ENCODE measurements around the gene C11orf54.
A peak's percentile ranks its signal among the peaks of the same experiment; 100 is the strongest.

The C11orf54 gene

DNA sequence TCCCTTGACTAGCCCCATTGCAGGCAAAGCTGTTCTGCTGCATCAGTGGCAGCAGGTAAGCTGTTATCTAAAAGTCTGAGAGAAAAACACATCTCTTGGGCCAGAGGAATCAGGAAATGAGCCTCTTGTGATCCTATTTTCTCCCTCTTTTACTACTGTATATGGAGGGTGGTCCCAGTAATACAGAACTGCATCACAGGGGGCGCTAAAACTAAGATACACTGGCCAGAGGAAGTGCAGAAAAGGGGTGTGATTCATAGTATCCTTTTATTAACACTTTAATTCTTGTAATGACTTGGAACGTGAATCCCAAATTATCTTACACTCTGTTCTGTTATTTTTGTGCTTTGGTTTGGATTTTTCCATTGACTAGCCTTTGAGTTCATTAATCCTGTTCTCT is 33.8 kb downstream of the C11orf54 start:
- ChIA-PET POLR2A (interaction anchor here (1.5 to 2.1 kb wide), 2 partner anchors 9 to 34 kb away, joined by 3 to 7 read pairs; partner anchors contain the start of genes C11orf54, MED17 and TAF1D), CTCF (interaction anchor here (0.6 kb wide), 1 partner anchor 1190 kb away, joined by 4 read pairs; no protein-coding TSS in a partner anchor)
- TF ChIP-seq FOXM1 (IDR thresholded peaks at IDR 0.05; ENCODE audit: borderline replicate concordance) = no peak
- TF ChIP-seq ELF4 (IDR thresholded peaks at IDR 0.05) = no peak
- TF ChIP-seq LEF1 (IDR thresholded peaks at IDR 0.05; ENCODE audit: borderline replicate concordance) = no peak
- TF ChIP-seq SUZ12 (IDR thresholded peaks at IDR 0.05) = no peak
- TF ChIP-seq SP1 (IDR thresholded peaks at IDR 0.05) = no peak
- no peak for TF ChIP-seq ZNF384 (IDR thresholded peaks at IDR 0.05)
- no peak for TF ChIP-seq CTBP1 (IDR thresholded peaks at IDR 0.05; ENCODE audit: borderline replicate concordance)
- TF ChIP-seq BHLHE40 (IDR thresholded peaks at IDR 0.05; ENCODE audit: borderline replicate concordance) = no peak
- no peak for TF ChIP-seq FOXA1 (IDR thresholded peaks at IDR 0.05)
- no peak for TF ChIP-seq FOXK2 (IDR thresholded peaks at IDR 0.05)
- TF ChIP-seq, protein P1, sequence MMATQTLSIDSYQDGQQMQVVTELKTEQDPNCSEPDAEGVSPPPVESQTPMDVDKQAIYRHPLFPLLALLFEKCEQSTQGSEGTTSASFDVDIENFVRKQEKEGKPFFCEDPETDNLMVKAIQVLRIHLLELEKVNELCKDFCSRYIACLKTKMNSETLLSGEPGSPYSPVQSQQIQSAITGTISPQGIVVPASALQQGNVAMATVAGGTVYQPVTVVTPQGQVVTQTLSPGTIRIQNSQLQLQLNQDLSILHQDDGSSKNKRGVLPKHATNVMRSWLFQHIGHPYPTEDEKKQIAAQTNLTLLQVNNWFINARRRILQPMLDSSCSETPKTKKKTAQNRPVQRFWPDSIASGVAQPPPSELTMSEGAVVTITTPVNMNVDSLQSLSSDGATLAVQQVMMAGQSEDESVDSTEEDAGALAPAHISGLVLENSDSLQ (IDR thresholded peaks at IDR 0.05) = no peak
- no peak for TF ChIP-seq ARNT (IDR thresholded peaks at IDR 0.05)
- TF ChIP-seq TARDBP (IDR thresholded peaks at IDR 0.05) = no peak
- no peak for TF ChIP-seq L3MBTL2 (conservative IDR thresholded peaks at IDR 0.05)
- no peak for TF ChIP-seq NFRKB (IDR thresholded peaks at IDR 0.05)
- no peak for TF ChIP-seq HDGF (IDR thresholded peaks at IDR 0.05; ENCODE audit: borderline replicate concordance)
- DNase-seq (ENCODE audit: extremely low spot score) = peak; percentile 27

DNA sequence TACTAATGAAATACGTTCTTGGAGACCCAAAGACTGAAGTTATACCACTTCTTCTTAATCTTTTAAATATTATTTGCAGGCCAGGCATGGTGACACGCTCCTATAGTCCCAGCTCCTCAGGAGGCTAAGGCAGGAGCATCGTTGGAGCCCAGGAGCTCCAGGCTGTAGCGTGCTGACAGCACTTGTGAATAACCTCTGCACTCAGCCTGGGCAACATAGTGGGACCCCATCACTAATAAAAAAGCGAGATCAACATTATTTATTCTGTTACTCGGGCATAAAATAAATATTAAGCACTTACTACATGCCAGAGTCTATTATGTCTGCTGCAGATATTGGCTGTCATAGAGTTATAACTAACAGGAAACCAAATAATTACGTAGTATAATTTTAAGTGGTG is 41.9 kb downstream of the C11orf54 start:
- DNase-seq (ENCODE audit: extremely low spot score) = no peak
- CTCF ChIA-PET = no interaction called here
- TF ChIP-seq FOXM1 (IDR thresholded peaks at IDR 0.05; ENCODE audit: borderline replicate concordance) (no peak), HDGF (IDR thresholded peaks at IDR 0.05; ENCODE audit: borderline replicate concordance) (no peak), L3MBTL2 (conservative IDR thresholded peaks at IDR 0.05) (no peak), CTBP1 (IDR thresholded peaks at IDR 0.05; ENCODE audit: borderline replicate concordance) (no peak), FOXA1 (IDR thresholded peaks at IDR 0.05) (no peak), NFRKB (IDR thresholded peaks at IDR 0.05) (no peak), SUZ12 (IDR thresholded peaks at IDR 0.05) (no peak), ZNF384 (IDR thresholded peaks at IDR 0.05) (no peak), FOXK2 (IDR thresholded peaks at IDR 0.05) (no peak), BHLHE40 (IDR thresholded peaks at IDR 0.05; ENCODE audit: borderline replicate concordance) (no peak), ARNT (IDR thresholded peaks at IDR 0.05) (no peak), LEF1 (IDR thresholded peaks at IDR 0.05; ENCODE audit: borderline replicate concordance) (no peak), TARDBP (IDR thresholded peaks at IDR 0.05) (no peak), SP1 (IDR thresholded peaks at IDR 0.05) (no peak), ELF4 (IDR thresholded peaks at IDR 0.05) (no peak)
- TF ChIP-seq, protein P1 (IDR thresholded peaks at IDR 0.05) = no peak
- POLR2A ChIA-PET = interaction anchor here (0.9 to 5.9 kb wide), 10 partner anchors 11 to 585 kb away, joined by 3 to 119 read pairs (median 4); partner anchors contain the start of genes C11orf54 and TAF1D

DNA sequence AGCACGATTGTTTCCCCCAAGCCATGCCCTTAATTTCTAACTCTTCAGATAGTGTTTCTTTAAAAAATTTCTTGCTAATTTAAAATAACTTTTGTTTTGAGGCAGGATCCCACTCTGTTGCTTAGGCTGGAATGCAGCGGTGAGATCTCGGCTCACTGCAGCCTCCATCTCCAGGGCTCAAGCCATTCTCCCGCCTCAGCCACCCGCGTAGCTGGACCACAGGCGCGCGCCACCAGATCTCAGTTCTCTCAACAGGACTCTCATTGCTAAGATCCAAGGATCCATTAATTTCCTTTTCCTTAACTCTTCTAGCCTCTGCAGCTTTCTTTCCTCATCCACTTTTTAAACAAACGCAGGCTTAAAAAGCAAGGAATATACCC is 42.3 kb downstream of the C11orf54 start:
- no peak for DNase-seq (ENCODE audit: extremely low spot score)

DNA sequence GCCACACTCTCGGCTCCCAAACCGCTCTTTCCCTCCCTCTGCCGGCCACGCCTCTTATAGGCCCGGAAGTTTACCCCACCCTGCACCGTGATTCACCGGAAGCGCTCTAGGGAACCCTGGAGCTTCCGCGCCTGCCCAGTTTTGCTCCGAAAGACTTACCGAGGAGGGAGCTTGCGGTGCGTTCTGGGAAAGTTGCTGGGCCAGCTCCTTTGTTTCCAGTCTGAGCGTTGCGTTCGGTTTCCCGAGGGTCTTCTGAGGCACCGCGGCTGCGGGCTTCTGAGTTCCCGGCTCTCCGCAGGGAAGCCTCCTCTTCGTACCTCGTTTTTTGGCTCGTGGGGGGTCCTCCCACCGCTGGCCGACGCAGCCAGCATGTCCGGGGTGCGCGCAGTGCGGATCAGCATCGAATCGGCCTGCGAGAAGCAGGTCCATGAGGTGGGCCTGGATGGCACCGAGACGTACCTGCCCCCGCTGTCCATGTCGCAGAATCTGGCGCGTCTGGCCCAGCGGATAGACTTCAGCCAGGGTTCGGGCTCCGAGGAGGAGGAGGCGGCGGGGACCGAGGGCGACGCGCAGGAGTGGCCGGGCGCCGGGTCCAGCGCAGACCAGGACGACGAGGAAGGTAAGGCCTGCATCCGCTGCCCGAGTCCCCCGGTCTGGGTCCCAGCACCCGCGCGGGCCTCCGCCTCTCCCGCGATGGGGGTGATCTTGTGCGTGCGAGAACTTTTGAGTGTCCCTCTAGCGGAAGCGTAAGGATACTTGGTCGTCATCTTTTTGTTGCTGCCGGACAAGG is 42.9 kb downstream of the C11orf54 start, which contains the start of gene MED17:
Gene MED17 (plus strand): TSS at position 138 of the 790 bp plus-strand sequence. CDS start 232 bp downstream, at position 370.
- TF ChIP-seq ELF4 (IDR thresholded peaks at IDR 0.05) (peak; percentile 34; the same call in 1 of the 2 replicates), LEF1 (IDR thresholded peaks at IDR 0.05; ENCODE audit: borderline replicate concordance) (no peak), NFRKB (IDR thresholded peaks at IDR 0.05) (no peak), SP1 (IDR thresholded peaks at IDR 0.05) (no peak), FOXK2 (IDR thresholded peaks at IDR 0.05) (no peak), FOXA1 (IDR thresholded peaks at IDR 0.05) (no peak)
- CTCF ChIA-PET = interaction anchor here (0.6 to 0.9 kb wide), 2 partner anchors 12 to 49 kb away, joined by 3 read pairs; no protein-coding TSS in a partner anchor
- DNase-seq (ENCODE audit: extremely low spot score) = peak; percentile 91
- POLR2A ChIA-PET = interaction anchor here (0.7 to 5.9 kb wide), 30 partner anchors 9 to 1420 kb away, joined by 3 to 119 read pairs (median 4); partner anchors contain the start of genes C11orf54, CEP295, PANX1 and TAF1D

More for the DNA sequence above, 42.3 kb downstream of the C11orf54 start:
- TF ChIP-seq BHLHE40 (IDR thresholded peaks at IDR 0.05; ENCODE audit: borderline replicate concordance) (no peak), L3MBTL2 (conservative IDR thresholded peaks at IDR 0.05) (peak; percentile 83)
- ChIA-PET CTCF (interaction anchor here (0.6 to 0.9 kb wide), 2 partner anchors 11 to 48 kb away, joined by 3 read pairs; no protein-coding TSS in a partner anchor), POLR2A (interaction anchor here (0.7 to 5.9 kb wide), 30 partner anchors 8 to 1419 kb away, joined by 3 to 119 read pairs (median 4); partner anchors contain the start of genes C11orf54, CEP295, PANX1 and TAF1D)

DNA sequence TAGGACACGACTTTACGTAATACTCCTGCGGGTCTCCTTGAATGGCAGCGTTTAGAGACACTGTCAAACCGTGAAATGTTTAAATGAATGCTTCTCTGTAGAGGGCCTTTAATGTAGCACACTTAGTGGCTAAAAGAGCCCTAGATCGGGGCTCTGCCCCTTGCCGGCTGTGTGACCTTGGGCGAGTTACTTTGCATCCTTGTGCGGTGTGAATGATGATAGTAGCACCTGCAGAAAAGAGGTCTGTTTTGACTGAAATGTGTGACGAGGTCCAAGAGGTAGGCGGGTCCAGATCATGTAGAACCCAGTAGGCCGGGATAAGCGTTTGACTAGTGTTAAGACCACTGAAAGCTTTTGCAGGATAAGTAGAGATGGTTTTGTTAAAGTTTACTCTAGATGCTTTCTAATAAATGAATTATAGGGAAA is 43.5 kb downstream of the C11orf54 start:
- POLR2A ChIA-PET = interaction anchor here (0.7 to 5.9 kb wide), 2 partner anchors 14 to 45 kb away, joined by 3 to 119 read pairs; partner anchors contain the start of genes C11orf54 and TAF1D
- CTCF ChIA-PET = no interaction called here
- no peak for TF ChIP-seq FOXA1 (IDR thresholded peaks at IDR 0.05)
- no peak for TF ChIP-seq FOXM1 (IDR thresholded peaks at IDR 0.05; ENCODE audit: borderline replicate concordance)
- DNase-seq (ENCODE audit: extremely low spot score) = no peak

DNA sequence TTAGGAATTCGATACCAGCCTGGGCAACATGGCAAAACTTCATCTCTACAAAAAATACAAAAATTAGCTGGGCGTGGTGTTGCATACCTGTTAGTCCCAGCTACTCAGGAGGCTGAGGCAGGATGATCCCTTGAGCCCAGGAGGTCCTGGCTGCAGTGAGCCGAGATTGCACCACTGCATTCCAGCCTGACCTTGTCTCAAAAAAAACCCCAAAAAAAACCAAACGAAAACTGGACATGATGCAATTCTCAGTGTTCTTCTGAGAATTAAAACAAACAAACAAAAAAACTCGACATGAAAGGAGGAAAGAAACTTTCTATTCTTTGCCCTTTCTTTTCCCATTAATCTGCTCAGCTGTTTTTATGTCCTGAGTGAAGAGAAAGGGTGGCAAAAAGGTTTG is 50.0 kb downstream of the C11orf54 start:
- POLR2A ChIA-PET = no interaction called here
- CTCF ChIA-PET = interaction anchor here (0.6 kb wide), 1 partner anchor 9 kb away, joined by 3 read pairs; no protein-coding TSS in a partner anchor
- DNase-seq (ENCODE audit: extremely low spot score) = no peak
- no peak for TF ChIP-seq SP1 (IDR thresholded peaks at IDR 0.05)
- TF ChIP-seq TARDBP (IDR thresholded peaks at IDR 0.05) = no peak
- TF ChIP-seq L3MBTL2 (conservative IDR thresholded peaks at IDR 0.05) = no peak
- TF ChIP-seq BHLHE40 (IDR thresholded peaks at IDR 0.05; ENCODE audit: borderline replicate concordance) = no peak
- no peak for TF ChIP-seq ZNF384 (IDR thresholded peaks at IDR 0.05)
- TF ChIP-seq CTBP1 (IDR thresholded peaks at IDR 0.05; ENCODE audit: borderline replicate concordance) = no peak
